ENCODE data around the gene IRX2. TPM values are rescaled to one million over a fixed set of nuclear protein-coding genes. Genes with fewer than 3 reads are reported as not detected.

Gene IRX2
- total RNA-seq, 3 donors from 2014 or later: 19.2 to 69.4 (median 26.2) TPM

DNA sequence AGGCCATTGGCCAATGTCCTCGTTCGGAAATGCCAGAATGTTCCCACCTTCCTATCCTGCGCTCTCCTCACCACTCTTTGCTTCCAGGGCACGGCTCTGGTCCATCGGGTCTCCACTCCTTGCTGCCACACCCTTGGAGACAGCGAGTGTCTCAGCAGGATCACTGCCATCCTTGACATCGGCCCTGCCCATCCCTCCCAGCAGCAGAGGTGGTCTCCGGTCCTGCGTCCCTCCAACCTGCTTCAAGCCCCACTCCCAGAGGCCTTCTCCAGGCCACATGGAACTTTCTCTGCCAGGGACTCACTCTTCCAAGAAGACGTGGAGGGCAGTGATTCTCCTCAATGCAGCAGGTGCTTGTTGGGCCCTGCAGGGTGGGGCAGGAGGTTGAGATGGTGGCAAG, 42.7 kb downstream of the IRX2 start:
- DNase-seq (ENCODE audit: low spot score in 2 of 2): no peak
- Histone ChIP-seq H3K27me3 (peaks cover 0 to 4% of the 10 kb centered on the region in 2 donors), H3K36me3 (no peaks in the 10 kb centered on the region), H3K9me3 (no peaks in the 10 kb centered on the region), H3K4me3 (no peak overlapping the region), H3K27ac (no peak overlapping the region), H3K4me1 (no peaks in the 10 kb centered on the region)
- TF ChIP-seq CTCF (IDR thresholded peaks at IDR 0.05): no peak
- TF ChIP-seq POLR2A (IDR thresholded peaks at IDR 0.05): no peak
- TF ChIP-seq POLR2AphosphoS5 (IDR thresholded peaks at IDR 0.05): no peak
- intact Hi-C loops (cut with DNase I; ENCODE audit: low total_unique reads): no loop called here

GRCh38 chr5:2708132-2708531, 43.3 kb downstream of the IRX2 start:
- no peak for DNase-seq (ENCODE audit: low spot score in 2 of 2)
- no peak for TF ChIP-seq POLR2A (IDR thresholded peaks at IDR 0.05)
- no peak for TF ChIP-seq POLR2AphosphoS5 (IDR thresholded peaks at IDR 0.05)
- no peak for TF ChIP-seq CTCF (IDR thresholded peaks at IDR 0.05)
- no peaks in the 10 kb centered on the region for H3K9me3 ChIP-seq
- H3K27ac ChIP-seq: no peak overlapping the region
- no peaks in the 10 kb centered on the region for H3K36me3 ChIP-seq
- no peaks in the 10 kb centered on the region for H3K4me1 ChIP-seq
- intact Hi-C loops (cut with DNase I; ENCODE audit: low total_unique reads): no loop called here
- H3K4me3 ChIP-seq: no peak overlapping the region
- H3K27me3 ChIP-seq: peaks cover 0 to 4% of the 10 kb centered on the region in 2 donors

GRCh38 chr5:2705861-2706260, 45.6 kb downstream of the IRX2 start:
- intact Hi-C loops (cut with DNase I; ENCODE audit: low total_unique reads): no loop called here
- no peak overlapping the region for H3K27ac ChIP-seq

DNA sequence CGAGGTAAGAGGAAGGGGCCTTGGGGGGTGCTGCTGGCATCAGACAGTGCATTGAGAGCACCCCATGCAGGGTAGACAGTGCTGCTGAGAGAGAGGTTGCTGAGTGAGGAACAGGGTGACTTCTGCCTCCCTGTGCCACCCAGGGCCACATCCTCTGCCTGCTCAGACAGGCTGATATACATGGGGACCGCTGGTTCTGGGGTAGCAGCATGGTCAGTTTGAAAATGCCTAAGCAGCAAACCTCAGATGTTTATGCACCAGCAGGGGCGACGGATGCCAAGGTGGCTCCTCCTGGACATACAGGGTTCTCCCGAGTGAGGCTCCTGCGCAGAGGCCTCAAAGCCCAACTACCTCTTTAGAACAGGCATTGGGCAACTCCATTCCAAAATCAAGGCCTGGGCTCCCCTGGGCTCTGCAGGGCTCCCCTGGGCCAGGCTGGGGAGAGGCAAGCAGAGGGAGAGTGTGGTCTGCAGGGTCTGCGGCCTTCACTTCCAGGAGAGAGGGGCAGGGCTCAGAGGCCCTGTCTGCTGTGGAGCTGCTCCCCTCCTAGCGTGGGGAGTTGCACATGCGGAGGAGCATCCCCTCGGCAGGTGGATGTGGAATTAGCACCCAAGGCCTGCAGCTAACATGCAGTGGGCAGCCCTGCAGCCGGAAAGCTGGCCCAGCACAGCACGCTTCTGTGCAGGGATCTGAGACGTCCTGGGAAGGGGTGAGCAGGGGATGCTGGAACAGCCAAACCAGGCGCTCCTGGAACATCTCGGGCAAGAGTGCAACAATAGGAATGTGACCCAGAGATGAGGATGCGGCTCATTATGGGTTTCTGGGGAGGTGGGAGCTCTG, 46.5 kb downstream of the IRX2 start:
- intact Hi-C loops (cut with DNase I; ENCODE audit: low total_unique reads): no loop called here
- peaks cover 0 to 4% of the 10 kb centered on the region in 2 donors for H3K27me3 ChIP-seq
- H3K4me3 ChIP-seq: no peak overlapping the region

More at GRCh38 chr5:2705861-2706260, 45.6 kb downstream of the IRX2 start:
- TF ChIP-seq CTCF (IDR thresholded peaks at IDR 0.05) (no peak), POLR2AphosphoS5 (IDR thresholded peaks at IDR 0.05) (no peak), POLR2A (IDR thresholded peaks at IDR 0.05) (no peak)
- Histone ChIP-seq H3K9me3 (no peaks in the 10 kb centered on the region), H3K4me1 (no peaks in the 10 kb centered on the region), H3K4me3 (no peak overlapping the region), H3K36me3 (no peaks in the 10 kb centered on the region), H3K27me3 (peaks cover 0 to 4% of the 10 kb centered on the region in 2 donors)
- no peak for DNase-seq (ENCODE audit: low spot score in 2 of 2)

More for the DNA sequence above, 46.5 kb downstream of the IRX2 start:
- Histone ChIP-seq H3K27ac (no peak overlapping the region), H3K36me3 (no peaks in the 10 kb centered on the region), H3K4me1 (no peaks in the 10 kb centered on the region), H3K9me3 (no peaks in the 10 kb centered on the region)
- DNase-seq (ENCODE audit: low spot score in 2 of 2): no peak
- TF ChIP-seq CTCF (IDR thresholded peaks at IDR 0.05) (no peak), POLR2AphosphoS5 (IDR thresholded peaks at IDR 0.05) (no peak), POLR2A (IDR thresholded peaks at IDR 0.05) (no peak)
